ENCODE data around the gene TLR8.

Gene TLR8

GRCh38 chrX:12919051-12919450 is 12.6 kb downstream of the TLR8 start:
- H3F3A ChIP-seq (ENCODE audit: control insufficient read depth, insufficient read depth) = no peaks in the 10 kb centered on the region
- no peak for TF ChIP-seq CTCF (IDR thresholded peaks at IDR 0.05; ENCODE audit: low read depth, low read length, poor library complexity, severe bottlenecking)
- no peak for TF ChIP-seq EZH2phosphoT487 (IDR thresholded peaks at IDR 0.05; ENCODE audit: borderline replicate concordance, low read length)
- no peaks in the 10 kb centered on the region for H3K36me3 ChIP-seq (ENCODE audit: control insufficient read depth, low read length)
- no peak overlapping the region for H3K4me2 ChIP-seq (ENCODE audit: low read length)
- H3K4me3 ChIP-seq (ENCODE audit: low read length) = no peak overlapping the region
- H3K4me1 ChIP-seq (ENCODE audit: control insufficient read depth, low read length) = no peaks in the 10 kb centered on the region
- H3K27ac ChIP-seq (ENCODE audit: low read depth, low read length) = no peak overlapping the region
- no peaks in the 10 kb centered on the region for H3K27me3 ChIP-seq (ENCODE audit: control insufficient read depth, low read length)
- H3K79me2 ChIP-seq (ENCODE audit: control insufficient read depth, low read length) = no peaks in the 10 kb centered on the region
- H3K9me3 ChIP-seq (ENCODE audit: control insufficient read depth, insufficient read depth, low read length) = no peaks in the 10 kb centered on the region
- H3K9me2 ChIP-seq (replicated peaks; ENCODE audit: control insufficient read depth, low read length) = no peaks in the 10 kb centered on the region
- H4K20me1 ChIP-seq (ENCODE audit: control insufficient read depth, insufficient read depth, low read depth, low read length) = no peaks in the 10 kb centered on the region

DNA sequence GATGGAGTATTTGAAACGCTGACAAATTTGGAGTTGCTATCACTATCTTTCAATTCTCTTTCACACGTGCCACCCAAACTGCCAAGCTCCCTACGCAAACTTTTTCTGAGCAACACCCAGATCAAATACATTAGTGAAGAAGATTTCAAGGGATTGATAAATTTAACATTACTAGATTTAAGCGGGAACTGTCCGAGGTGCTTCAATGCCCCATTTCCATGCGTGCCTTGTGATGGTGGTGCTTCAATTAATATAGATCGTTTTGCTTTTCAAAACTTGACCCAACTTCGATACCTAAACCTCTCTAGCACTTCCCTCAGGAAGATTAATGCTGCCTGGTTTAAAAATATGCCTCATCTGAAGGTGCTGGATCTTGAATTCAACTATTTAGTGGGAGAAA is 13.2 kb downstream of the TLR8 start:
- Histone ChIP-seq H3K9me2 (replicated peaks; ENCODE audit: control insufficient read depth, low read length) (no peaks in the 10 kb centered on the region), H3K4me3 (ENCODE audit: low read length) (no peak overlapping the region), H3K79me2 (ENCODE audit: control insufficient read depth, low read length) (no peaks in the 10 kb centered on the region)

GRCh38 chrX:12920990-12921389 is 14.6 kb downstream of the TLR8 start:
- H3K27ac ChIP-seq (ENCODE audit: low read depth, low read length) = no peak overlapping the region
- no peaks in the 10 kb centered on the region for H3K4me1 ChIP-seq (ENCODE audit: control insufficient read depth, low read length)
- H3K4me3 ChIP-seq (ENCODE audit: low read length) = no peak overlapping the region
- no peak overlapping the region for H3K4me2 ChIP-seq (ENCODE audit: low read length)
- H3K79me2 ChIP-seq (ENCODE audit: control insufficient read depth, low read length) = no peaks in the 10 kb centered on the region
- no peaks in the 10 kb centered on the region for H3F3A ChIP-seq (ENCODE audit: control insufficient read depth, insufficient read depth)
- H3K27me3 ChIP-seq (ENCODE audit: control insufficient read depth, low read length) = no peaks in the 10 kb centered on the region
- TF ChIP-seq CTCF (IDR thresholded peaks at IDR 0.05; ENCODE audit: low read depth, low read length, poor library complexity, severe bottlenecking) = no peak
- no peak for TF ChIP-seq EZH2phosphoT487 (IDR thresholded peaks at IDR 0.05; ENCODE audit: borderline replicate concordance, low read length)
- H3K36me3 ChIP-seq (ENCODE audit: control insufficient read depth, low read length) = no peaks in the 10 kb centered on the region
- no peaks in the 10 kb centered on the region for H4K20me1 ChIP-seq (ENCODE audit: control insufficient read depth, insufficient read depth, low read depth, low read length)
- no peaks in the 10 kb centered on the region for H3K9me2 ChIP-seq (replicated peaks; ENCODE audit: control insufficient read depth, low read length)
- no peaks in the 10 kb centered on the region for H3K9me3 ChIP-seq (ENCODE audit: control insufficient read depth, insufficient read depth, low read length)

More for the DNA sequence above, 13.2 kb downstream of the TLR8 start:
- Histone ChIP-seq H3K36me3 (ENCODE audit: control insufficient read depth, low read length) (no peaks in the 10 kb centered on the region), H3F3A (ENCODE audit: control insufficient read depth, insufficient read depth) (no peaks in the 10 kb centered on the region), H3K9me3 (ENCODE audit: control insufficient read depth, insufficient read depth, low read length) (no peaks in the 10 kb centered on the region), H4K20me1 (ENCODE audit: control insufficient read depth, insufficient read depth, low read depth, low read length) (no peaks in the 10 kb centered on the region), H3K27ac (ENCODE audit: low read depth, low read length) (no peak overlapping the region), H3K4me1 (ENCODE audit: control insufficient read depth, low read length) (no peaks in the 10 kb centered on the region), H3K4me2 (ENCODE audit: low read length) (no peak overlapping the region), H3K27me3 (ENCODE audit: control insufficient read depth, low read length) (no peaks in the 10 kb centered on the region)
- no peak for TF ChIP-seq EZH2phosphoT487 (IDR thresholded peaks at IDR 0.05; ENCODE audit: borderline replicate concordance, low read length)
- TF ChIP-seq CTCF (IDR thresholded peaks at IDR 0.05; ENCODE audit: low read depth, low read length, poor library complexity, severe bottlenecking) = no peak
